ENCODE results near the gene KCTD16.

KCTD16 gene

GRCh38 chr5:144260121-144260520 lies 89.4 kb downstream of the KCTD16 start:
- Histone ChIP-seq H3K27me3 (replicated peaks) (no peaks in the 10 kb centered on the region), H3K4me3 (ENCODE audit: low read depth, low read length) (no peak overlapping the region), H3K27ac (no peak overlapping the region), H3K36me3 (replicated peaks) (no peaks in the 10 kb centered on the region)
- no peak for TF ChIP-seq CTCF (IDR thresholded peaks at IDR 0.05; ENCODE audit: low read depth, low read length, missing control alignments)
- in situ Hi-C loops (cut with HindIII; ENCODE audit: low pct_ligation_motif_present, low sequenced_read_pairs): no loop called here
- DNase-seq: no peak

GRCh38 chr5:144265643-144266247 lies 95.1 kb downstream of the KCTD16 start:
- no peak for TF ChIP-seq CTCF (IDR thresholded peaks at IDR 0.05; ENCODE audit: low read depth, low read length, missing control alignments)
- DNase-seq: no peak
- H3K27me3 ChIP-seq (replicated peaks): no peaks in the 10 kb centered on the region
- no peak overlapping the region for H3K4me3 ChIP-seq (ENCODE audit: low read depth, low read length)
- H3K27ac ChIP-seq: no peak overlapping the region
- in situ Hi-C loops (cut with HindIII; ENCODE audit: low pct_ligation_motif_present, low sequenced_read_pairs): no loop called here
- no peaks in the 10 kb centered on the region for H3K36me3 ChIP-seq (replicated peaks)

- in situ Hi-C loops (cut with HindIII; ENCODE audit: low pct_ligation_motif_present, low sequenced_read_pairs): no loop called here
- no peak for TF ChIP-seq CTCF (IDR thresholded peaks at IDR 0.05; ENCODE audit: low read depth, low read length, missing control alignments)
- DNase-seq: no peak
These were observed 97.4 kb downstream of the KCTD16 start for GRCh38 chr5:144267961-144268513.

GRCh38 chr5:144273232-144274027 lies 102.8 kb downstream of the KCTD16 start:
- no peak overlapping the region for H3K4me3 ChIP-seq (ENCODE audit: low read depth, low read length)
- TF ChIP-seq CTCF (IDR thresholded peaks at IDR 0.05; ENCODE audit: low read depth, low read length, missing control alignments): no peak
- no peak overlapping the region for H3K27ac ChIP-seq
- H3K27me3 ChIP-seq (replicated peaks): no peaks in the 10 kb centered on the region
- H3K36me3 ChIP-seq (replicated peaks): no peaks in the 10 kb centered on the region
- DNase-seq: no peak
- in situ Hi-C loops (cut with HindIII; ENCODE audit: low pct_ligation_motif_present, low sequenced_read_pairs): no loop called here

More at GRCh38 chr5:144267961-144268513, 97.4 kb downstream of the KCTD16 start:
- H3K27ac ChIP-seq: no peak overlapping the region
- H3K4me3 ChIP-seq (ENCODE audit: low read depth, low read length): no peak overlapping the region
- H3K27me3 ChIP-seq (replicated peaks): no peaks in the 10 kb centered on the region
- no peaks in the 10 kb centered on the region for H3K36me3 ChIP-seq (replicated peaks)

GRCh38 chr5:144275329-144275728 lies 104.7 kb downstream of the KCTD16 start:
- no peak for DNase-seq
- Histone ChIP-seq H3K27me3 (replicated peaks) (no peaks in the 10 kb centered on the region), H3K27ac (no peak overlapping the region), H3K36me3 (replicated peaks) (no peaks in the 10 kb centered on the region), H3K4me3 (ENCODE audit: low read depth, low read length) (no peak overlapping the region)
- TF ChIP-seq CTCF (IDR thresholded peaks at IDR 0.05; ENCODE audit: low read depth, low read length, missing control alignments): no peak
- in situ Hi-C loops (cut with HindIII; ENCODE audit: low pct_ligation_motif_present, low sequenced_read_pairs): no loop called here

All from brain microvascular endothelial cell (primary cell).